Myocyte (in vitro differentiated cells): ENCODE data around the gene FAM3B. TPM values are rescaled to one million over a fixed set of nuclear protein-coding genes. Genes with fewer than 3 reads are reported as not detected.

ENCODE experiments used
- DNase-seq: peaks from one replicate; pipeline ENCODE4 v3.0.0-alpha.2; 2012; ENCODE audit warnings: low read depth
- total RNA-seq: library from RNA; depleted of rRNA; stranded (reverse); fragments of >200 nt; gene quantifications from 2 replicates; pipeline ENCODE4 v1.2.3, GENCODE V29; 2014

The FAM3B gene
- total RNA-seq, 1 donor from 2014 or later: not detected

- no peak for DNase-seq
Observed at GRCh38 chr21:41367945-41368734, 51.5 kb downstream of the FAM3B start.

GRCh38 chr21:41368735-41369104, 52.1 kb downstream of the FAM3B start:
- no peak for DNase-seq

DNA sequence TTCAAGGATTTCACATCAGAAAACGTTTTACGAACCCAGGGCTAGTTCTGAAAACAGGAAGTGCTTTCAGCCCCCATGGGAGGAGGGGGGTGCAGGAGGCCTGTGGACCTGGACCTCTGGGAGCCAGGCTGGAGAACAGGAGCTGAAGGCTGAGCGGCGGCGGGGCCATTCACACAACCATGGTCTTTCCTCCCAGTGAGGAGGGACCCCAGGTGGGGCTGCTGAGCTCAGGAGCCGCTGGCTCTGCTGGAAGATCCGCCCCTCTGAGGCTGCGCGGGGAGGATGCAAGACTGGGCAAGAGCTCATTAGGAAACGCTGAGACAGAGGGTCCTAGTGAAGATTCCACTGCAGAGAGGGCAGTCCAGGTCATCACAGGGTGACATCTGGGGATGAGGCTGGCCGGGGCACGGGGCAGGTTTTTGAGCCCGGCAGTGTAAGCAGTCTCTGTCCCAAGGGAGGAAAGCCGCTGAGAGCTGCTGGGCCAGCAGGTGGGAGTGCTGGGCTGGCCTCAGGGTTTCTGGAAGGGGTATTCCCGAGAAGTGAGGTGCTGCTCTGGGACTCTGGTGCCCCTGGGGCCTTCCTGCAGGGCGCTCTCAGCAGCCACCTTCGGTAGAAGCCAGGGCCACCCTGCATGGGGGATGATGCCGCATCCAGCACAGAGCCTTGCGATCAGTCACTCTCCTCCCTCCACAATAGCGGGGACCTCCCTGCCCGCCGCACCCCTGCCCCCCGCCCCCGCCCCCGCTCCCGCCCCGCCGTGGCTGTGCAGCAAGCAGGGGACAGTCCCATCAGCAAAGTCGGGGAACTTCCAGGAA, 52.7 kb downstream of the FAM3B start:
- DNase-seq: peak; percentile 6

DNA sequence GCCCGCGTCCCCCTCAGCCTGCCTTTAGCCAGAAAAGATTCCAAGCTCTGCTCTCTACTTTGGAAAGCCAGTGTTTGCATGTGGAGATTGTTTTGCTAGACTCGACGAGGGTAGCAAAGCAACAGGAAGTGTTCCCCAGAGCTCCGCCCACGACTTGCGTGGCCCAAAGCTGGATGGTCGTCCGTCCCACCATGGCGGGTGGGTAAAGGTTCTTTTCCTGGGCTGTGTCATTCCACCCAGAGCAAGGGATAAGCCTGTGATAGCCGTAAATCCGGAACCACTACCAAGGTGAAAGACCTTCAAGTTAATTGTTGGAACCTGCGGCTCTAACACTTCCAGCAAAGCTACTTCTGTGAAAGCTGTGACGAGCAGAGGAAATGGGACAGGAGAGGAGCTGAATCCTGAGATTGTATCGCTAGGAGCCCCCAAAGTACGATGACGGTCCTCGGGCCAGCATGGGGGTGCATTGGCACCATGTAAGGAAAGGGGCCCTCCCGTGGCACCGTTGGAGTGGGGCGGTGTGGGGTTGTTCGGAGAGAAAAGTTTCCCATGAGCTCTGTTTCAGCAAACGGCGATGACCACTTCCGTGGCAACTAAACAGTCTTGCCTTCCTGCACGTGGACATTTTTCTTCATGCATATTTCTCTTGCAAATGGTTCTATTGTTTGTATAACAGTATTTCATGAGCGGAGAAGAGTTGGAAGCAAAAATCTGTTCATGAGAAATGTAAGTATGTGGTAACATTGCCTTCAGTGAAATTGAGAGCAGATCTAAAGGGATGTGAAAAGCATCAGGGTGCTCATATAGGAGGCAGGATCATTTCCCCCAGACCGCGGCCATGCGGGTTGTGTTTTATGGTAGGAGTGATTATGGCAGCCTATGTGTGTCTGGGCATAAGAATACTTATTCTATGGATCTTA, 53.6 kb downstream of the FAM3B start:
- DNase-seq: no peak

DNA sequence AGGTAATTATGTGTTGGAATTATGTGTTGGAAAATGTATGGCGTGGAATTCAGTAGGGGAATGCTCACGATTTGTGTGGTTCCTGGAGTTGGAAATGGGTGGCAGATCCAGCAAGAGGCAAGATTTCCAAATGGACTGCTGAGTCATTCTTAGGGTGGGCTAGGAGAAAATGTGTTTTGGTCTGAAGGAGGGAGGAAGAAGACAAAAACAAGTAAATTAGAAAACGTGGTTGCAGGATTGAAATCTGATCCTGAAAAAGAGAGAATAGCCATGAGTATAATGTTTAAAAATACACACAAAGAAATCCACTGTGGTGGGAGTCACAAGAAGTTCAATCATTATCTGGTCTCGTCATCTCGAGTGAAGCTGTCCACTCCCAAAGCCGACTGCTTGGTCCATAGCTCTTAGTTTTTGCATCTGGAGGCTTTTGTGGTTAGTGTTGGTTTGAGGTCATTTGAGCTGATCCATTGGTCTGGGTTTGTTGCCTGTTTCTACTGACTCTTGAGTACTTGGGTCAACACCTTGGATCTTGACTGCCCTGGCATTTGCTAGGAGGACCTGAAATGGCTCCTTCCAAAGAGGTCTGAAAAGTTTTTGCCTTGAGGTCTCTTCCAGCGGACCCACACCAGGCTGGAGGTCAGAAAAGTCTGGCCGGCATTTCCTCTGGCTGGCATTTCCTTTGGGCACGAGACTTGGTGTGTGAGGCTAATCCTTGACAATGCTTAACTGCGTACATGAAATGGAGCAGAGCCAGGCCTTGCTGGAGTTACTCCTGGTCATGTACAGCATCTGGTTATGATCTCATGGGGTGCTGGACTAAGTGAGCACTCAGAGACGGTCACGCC, 54.5 kb downstream of the FAM3B start:
- DNase-seq: peak; percentile 55

- DNase-seq: no peak
Observed at GRCh38 chr21:41371685-41372030, 55.1 kb downstream of the FAM3B start.

GRCh38 chr21:41373253-41373652, 56.7 kb downstream of the FAM3B start:
- DNase-seq: no peak

DNA sequence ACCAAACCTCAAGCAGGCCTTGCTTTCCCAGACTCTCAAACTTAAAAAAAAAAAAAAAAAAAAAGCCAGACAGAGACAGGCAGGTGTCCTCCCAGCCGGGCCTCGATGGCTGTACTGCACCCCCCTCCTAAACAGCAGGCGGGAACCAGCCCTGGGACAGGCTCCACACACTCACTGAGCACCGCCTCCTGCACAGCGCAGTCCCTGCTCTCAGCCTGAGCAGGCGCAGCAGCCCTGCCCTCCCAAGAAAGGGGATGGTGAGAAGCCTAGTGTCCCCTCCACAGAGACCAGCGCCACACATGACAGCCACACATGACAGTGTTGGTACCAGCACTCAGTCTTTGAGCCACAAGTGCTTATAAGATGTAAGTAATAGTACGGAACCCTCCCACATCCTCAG, 57.2 kb downstream of the FAM3B start:
- DNase-seq: no peak

GRCh38 chr21:41374177-41374712, 57.6 kb downstream of the FAM3B start:
- no peak for DNase-seq

DNA sequence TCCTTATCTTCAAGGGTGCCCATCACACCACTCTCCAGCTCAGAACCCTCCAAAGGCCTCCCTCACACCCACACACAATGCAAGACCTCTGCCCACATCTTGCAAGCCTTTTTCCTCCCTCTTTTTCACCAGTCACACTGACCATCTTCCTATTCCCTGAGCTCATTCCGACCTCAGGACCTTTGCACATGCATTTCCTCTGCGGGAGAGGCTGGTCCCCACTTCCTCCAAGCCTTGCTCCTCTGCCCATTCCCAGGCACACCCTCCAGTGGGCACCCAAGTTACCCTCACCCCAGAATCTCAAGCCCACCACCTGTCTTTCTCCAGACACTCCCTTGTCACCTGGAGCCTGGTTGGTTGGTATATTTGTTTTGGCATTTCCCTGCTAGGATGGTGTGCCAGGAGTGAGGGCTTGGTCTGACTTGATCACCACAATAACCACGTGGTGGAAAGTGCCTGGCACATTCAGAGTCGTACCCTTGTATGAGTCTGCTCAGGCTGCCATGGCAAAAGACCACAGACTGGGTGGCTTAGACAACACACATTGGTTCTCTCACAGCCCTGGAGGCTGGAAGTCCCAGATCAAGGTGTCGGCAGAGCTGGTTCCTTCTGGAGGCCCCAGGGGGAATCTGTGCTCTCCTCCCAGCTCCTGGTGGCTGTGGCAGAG, 58.4 kb downstream of the FAM3B start:
- DNase-seq: peak; percentile 15

- peak; percentile 3 for DNase-seq
Observed at GRCh38 chr21:41375875-41376274, 59.3 kb downstream of the FAM3B start.

- DNase-seq: no peak
Observed at GRCh38 chr21:41377715-41378114, 61.1 kb downstream of the FAM3B start.

DNA sequence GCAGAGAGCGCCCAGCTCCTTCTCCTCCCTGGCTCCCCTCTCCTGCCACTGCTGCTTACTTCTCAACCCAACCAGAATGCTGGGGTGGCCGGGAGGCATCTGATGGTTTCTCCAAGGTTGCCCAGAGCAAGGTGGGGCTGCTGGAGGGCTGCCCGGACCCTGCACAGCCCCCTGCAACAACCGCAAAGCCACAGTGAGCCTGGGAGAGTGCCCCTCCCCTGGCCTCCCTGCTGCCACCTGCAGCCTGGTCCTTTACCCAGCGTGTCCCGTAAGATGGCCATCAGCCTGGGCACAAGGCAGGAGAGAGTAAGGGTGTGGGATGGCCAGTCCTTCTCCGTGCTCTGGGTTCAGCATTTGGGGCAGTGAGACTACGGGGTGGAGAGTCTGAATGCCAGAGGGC, 62.2 kb downstream of the FAM3B start:
- DNase-seq: peak; percentile 9

DNA sequence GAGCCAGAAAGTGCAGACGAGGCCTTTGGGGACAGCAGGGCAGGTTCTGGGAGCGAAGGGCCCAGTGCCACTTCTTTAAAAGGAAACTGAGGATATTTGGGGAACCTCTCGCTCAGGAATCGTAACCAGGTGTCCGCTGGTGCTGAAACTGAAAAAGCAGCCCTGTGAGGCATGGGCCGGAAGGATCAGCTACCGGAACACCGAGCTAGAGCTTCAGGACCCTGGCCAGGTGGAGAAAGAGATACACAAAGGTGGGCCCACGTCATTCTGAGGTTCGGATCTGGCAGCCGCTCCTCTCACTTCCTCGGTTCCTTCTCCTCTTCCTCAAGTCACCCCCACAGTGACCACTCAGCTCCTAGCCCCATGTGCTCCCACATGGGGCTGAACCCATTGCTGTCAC, 63.3 kb downstream of the FAM3B start:
- no peak for DNase-seq

GRCh38 chr21:41381731-41382130, 65.1 kb downstream of the FAM3B start:
- DNase-seq: no peak

DNA sequence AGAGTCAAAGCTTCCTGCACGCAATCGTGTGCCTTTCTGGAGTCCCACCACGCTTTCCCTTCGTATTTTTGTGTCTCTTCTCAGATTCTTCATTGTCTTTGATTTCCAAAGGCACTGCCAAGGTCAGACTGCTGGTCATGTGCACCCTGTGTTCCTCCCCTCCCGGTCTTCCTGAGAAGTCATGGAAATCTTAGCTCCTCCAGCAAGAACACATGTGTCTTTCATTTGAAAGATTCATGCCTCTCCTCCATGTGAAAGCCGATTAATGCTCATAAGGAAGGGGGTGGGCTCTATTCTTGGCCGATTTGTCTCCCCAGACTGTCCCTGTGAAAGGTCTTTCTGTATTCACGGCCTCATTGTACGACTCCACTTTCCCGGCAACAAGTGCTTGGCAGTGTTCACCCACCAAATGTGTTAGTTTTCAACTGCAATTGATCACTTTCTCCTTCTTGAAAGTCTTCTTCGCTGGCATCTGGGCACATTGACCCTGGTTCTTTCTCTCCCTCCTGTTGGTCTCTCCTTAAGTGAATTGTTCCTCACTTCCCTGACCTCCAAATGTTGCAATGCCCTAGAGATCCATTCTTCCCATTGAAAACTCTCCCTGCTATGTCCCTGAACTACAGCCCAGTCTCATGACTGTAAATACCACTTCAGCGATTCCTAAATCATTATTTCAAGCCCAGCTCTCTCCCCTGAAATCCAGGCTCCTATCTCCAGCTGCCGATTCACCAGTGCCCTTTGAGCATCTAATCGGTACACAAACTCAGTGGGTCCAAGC, 70.6 kb downstream of the FAM3B start:
- DNase-seq: no peak

DNA sequence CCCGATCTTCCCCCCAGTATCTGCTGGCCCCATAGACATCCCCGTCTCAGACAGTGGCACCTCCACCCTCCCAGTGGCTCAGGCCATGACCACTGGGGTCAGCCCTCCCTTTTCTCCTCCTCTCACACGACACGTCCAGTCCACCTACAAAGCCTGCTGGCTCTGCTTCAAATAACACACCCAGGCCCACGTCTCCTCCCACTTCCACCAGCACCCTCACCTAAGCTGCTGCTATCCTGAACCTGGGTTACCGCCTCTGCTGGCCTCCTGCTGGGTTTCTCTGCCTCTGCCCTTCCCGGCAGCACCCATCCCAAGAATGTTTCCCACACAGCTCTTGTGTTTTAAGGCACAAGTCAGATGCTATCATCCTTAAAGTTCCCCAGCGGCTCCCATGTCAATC, 71.2 kb downstream of the FAM3B start:
- no peak for DNase-seq

GRCh38 chr21:41388259-41388658, 71.7 kb downstream of the FAM3B start:
- DNase-seq: no peak

DNA sequence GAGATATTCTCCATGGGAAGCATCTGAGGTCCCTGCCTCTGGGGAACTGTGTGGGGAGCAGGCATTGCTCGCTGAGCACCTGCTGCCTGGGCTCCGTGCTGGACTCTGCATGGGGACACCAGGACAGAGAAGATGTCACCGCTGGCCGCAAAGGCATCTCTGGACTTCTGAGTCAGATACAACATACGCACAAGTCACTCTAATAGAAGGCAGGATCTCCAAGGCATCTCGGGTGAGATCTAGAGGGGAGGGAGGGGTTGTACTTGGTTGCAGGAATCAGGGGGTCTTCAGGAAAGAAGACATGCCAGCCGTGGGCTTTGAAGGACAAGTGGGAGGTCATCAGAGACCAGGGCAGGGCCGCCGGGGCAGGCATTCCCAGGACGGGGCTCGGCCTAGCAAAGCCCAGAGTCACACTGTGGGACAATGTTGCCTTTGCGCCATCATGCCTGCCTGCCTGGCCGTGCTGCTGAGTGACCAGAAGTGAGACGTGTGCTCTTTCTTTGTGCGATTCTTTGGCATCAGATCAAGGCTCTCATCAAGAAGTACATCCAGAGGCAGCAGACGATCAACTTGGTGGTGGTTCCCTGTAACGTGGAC, 73.5 kb downstream of the FAM3B start:
- no peak for DNase-seq
